ENCODE data around the gene ENG.

The ENG gene

GRCh38 chr9:127773981-127774380 is 80.5 kb downstream of the ENG start:
- H3K4me2 ChIP-seq (ENCODE audit: low read length), result no peak overlapping the region

GRCh38 chr9:127773272-127773671 is 81.2 kb downstream of the ENG start:
- no peak overlapping the region for H3K4me2 ChIP-seq (ENCODE audit: low read length)
- no peaks in the 10 kb centered on the region for H3K9me3 ChIP-seq (ENCODE audit: control insufficient read depth, insufficient read depth, low read length)
- no peak overlapping the region for H3K27ac ChIP-seq (ENCODE audit: low read depth, low read length)

More at GRCh38 chr9:127773981-127774380, 80.5 kb downstream of the ENG start:
- no peaks in the 10 kb centered on the region for H3K9me2 ChIP-seq (replicated peaks; ENCODE audit: control insufficient read depth, low read length)
- peaks cover 36% of the 10 kb centered on the region for H3K79me2 ChIP-seq (ENCODE audit: control insufficient read depth, low read length)
- H3K4me3 ChIP-seq (ENCODE audit: low read length), result no peak overlapping the region
- peaks cover 12% of the 10 kb centered on the region for H3F3A ChIP-seq (ENCODE audit: control insufficient read depth, insufficient read depth)
- H3K27ac ChIP-seq (ENCODE audit: low read depth, low read length), result no peak overlapping the region
- peaks cover 50% of the 10 kb centered on the region for H3K36me3 ChIP-seq (ENCODE audit: control insufficient read depth, low read length)
- H4K20me1 ChIP-seq (ENCODE audit: control insufficient read depth, insufficient read depth, low read depth, low read length), result peaks cover 8% of the 10 kb centered on the region; the same call in 1 of the 2 replicates
- no peaks in the 10 kb centered on the region for H3K27me3 ChIP-seq (ENCODE audit: control insufficient read depth, low read length)
- no peaks in the 10 kb centered on the region for H3K9me3 ChIP-seq (ENCODE audit: control insufficient read depth, insufficient read depth, low read length)
- peaks cover 46% of the 10 kb centered on the region for H3K4me1 ChIP-seq (ENCODE audit: control insufficient read depth, low read length)
- TF ChIP-seq CTCF (IDR thresholded peaks at IDR 0.05; ENCODE audit: low read depth, low read length, poor library complexity, severe bottlenecking) (no peak), EZH2phosphoT487 (IDR thresholded peaks at IDR 0.05; ENCODE audit: borderline replicate concordance, low read length) (no peak)

DNA sequence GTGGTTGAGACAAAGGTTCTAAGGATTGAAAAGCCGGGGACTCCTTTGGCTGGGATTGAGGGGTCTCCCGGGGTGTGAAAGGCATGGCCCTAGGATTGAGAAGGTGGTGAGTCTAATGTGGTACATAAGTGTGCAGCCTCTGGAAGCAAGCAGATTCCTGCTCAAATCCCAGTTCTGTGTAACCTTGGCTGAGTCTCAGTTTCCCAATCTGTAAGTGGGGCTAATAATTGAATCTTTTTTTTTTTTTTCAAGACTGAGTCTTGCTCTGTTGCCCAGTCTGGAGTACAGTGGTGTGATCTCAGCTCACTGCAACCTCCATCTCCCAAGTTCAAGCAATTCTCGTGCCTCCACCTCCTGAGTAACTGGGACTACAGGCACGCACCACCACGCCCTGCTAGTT is 81.9 kb downstream of the ENG start:
- no peak overlapping the region for H3K4me2 ChIP-seq (ENCODE audit: low read length)
- H3F3A ChIP-seq (ENCODE audit: control insufficient read depth, insufficient read depth), result peaks cover 5% of the 10 kb centered on the region
- H3K9me2 ChIP-seq (replicated peaks; ENCODE audit: control insufficient read depth, low read length), result no peaks in the 10 kb centered on the region
- H3K79me2 ChIP-seq (ENCODE audit: control insufficient read depth, low read length), result peaks cover 31% of the 10 kb centered on the region
- H3K27me3 ChIP-seq (ENCODE audit: control insufficient read depth, low read length), result no peaks in the 10 kb centered on the region
- H3K4me3 ChIP-seq (ENCODE audit: low read length), result no peak overlapping the region
- H3K9me3 ChIP-seq (ENCODE audit: control insufficient read depth, insufficient read depth, low read length), result no peaks in the 10 kb centered on the region
- TF ChIP-seq EZH2phosphoT487 (IDR thresholded peaks at IDR 0.05; ENCODE audit: borderline replicate concordance, low read length) (no peak), CTCF (IDR thresholded peaks at IDR 0.05; ENCODE audit: low read depth, low read length, poor library complexity, severe bottlenecking) (no peak)
- H4K20me1 ChIP-seq (ENCODE audit: control insufficient read depth, insufficient read depth, low read depth, low read length), result peaks cover 8% of the 10 kb centered on the region; the same call in 1 of the 2 replicates
- no peak overlapping the region for H3K27ac ChIP-seq (ENCODE audit: low read depth, low read length)
- H3K36me3 ChIP-seq (ENCODE audit: control insufficient read depth, low read length), result peaks cover 54% of the 10 kb centered on the region
- peaks cover 46% of the 10 kb centered on the region for H3K4me1 ChIP-seq (ENCODE audit: control insufficient read depth, low read length)

More at GRCh38 chr9:127773272-127773671, 81.2 kb downstream of the ENG start:
- Histone ChIP-seq H3K4me3 (ENCODE audit: low read length) (no peak overlapping the region), H4K20me1 (ENCODE audit: control insufficient read depth, insufficient read depth, low read depth, low read length) (peaks cover 8% of the 10 kb centered on the region; the same call in 1 of the 2 replicates), H3K4me1 (ENCODE audit: control insufficient read depth, low read length) (peaks cover 41% of the 10 kb centered on the region), H3K79me2 (ENCODE audit: control insufficient read depth, low read length) (peaks cover 37% of the 10 kb centered on the region), H3F3A (ENCODE audit: control insufficient read depth, insufficient read depth) (peaks cover 7% of the 10 kb centered on the region), H3K36me3 (ENCODE audit: control insufficient read depth, low read length) (peaks cover 51% of the 10 kb centered on the region), H3K9me2 (replicated peaks; ENCODE audit: control insufficient read depth, low read length) (no peaks in the 10 kb centered on the region), H3K27me3 (ENCODE audit: control insufficient read depth, low read length) (no peaks in the 10 kb centered on the region)
- TF ChIP-seq CTCF (IDR thresholded peaks at IDR 0.05; ENCODE audit: low read depth, low read length, poor library complexity, severe bottlenecking), result no peak
- no peak for TF ChIP-seq EZH2phosphoT487 (IDR thresholded peaks at IDR 0.05; ENCODE audit: borderline replicate concordance, low read length)

Data from DOHH2 (cell line).